GM12878 (cell line): ENCODE results near the gene NAV2. TPM values are rescaled to one million over a fixed set of nuclear protein-coding genes. Genes with fewer than 3 reads are reported as not detected.

Experiments
- ATAC-seq: fragments of 200-7000 bp; cut with Tn5 transposase; 3 replicates; pipeline ENCODE4 v1.9.1; 2020; ENCODE audit warnings: mild to moderate bottlenecking, moderate library complexity
- BruUV-seq: library from RNA; stranded (reverse); fragments of 400-500 nt; replicated peaks from 2 replicates; lab custom pipeline; 2021; lab: Mats Ljungman, UMichigan
- CTCF ChIA-PET: fragments of 300-600 bp; sonication (Branson Sonifier 250); formaldehyde crosslinking; extraction: SDS; loops from one replicate; lab custom pipeline; 2021; ENCODE audit warnings: inconsistent platforms; lab: Yijun Ruan, JAX
- POLR2A ChIA-PET: fragments of 350-600 bp; formaldehyde crosslinking; extraction: SDS; loops from one replicate; lab custom pipeline; 2021; ENCODE audit warnings: inconsistent platforms; lab: Charles Lee
- RAD21 ChIA-PET: fragments of 300-600 bp; sonication (Branson Sonifier 250); formaldehyde crosslinking; loops from one replicate; lab custom pipeline; 2023; ENCODE audit warnings: antibody characterized with exemption; ENCODE audit not compliant: unreplicated experiment; lab: Charles Lee
- SMC1A ChIA-PET: fragments of 300-600 bp; sonication (Branson Sonifier 250); formaldehyde crosslinking; loops from one replicate; lab custom pipeline; 2023; ENCODE audit not compliant: unreplicated experiment, uncharacterized antibody; lab: Charles Lee
- DNase-seq: peaks from one replicate; pipeline ENCODE4 v3.0.0-alpha.2; 2011; ENCODE audit warnings: low read depth, low spot score
- FAIRE-seq: peaks from 3 replicates; lab custom pipeline; 2011; peaks lifted over from hg19 to GRCh38; lab: Jason Lieb, UNC
- H2AFZ ChIP-seq: 2 replicates; pipeline ENCODE4 v1.6.0; 2011; ENCODE audit warnings: low read depth, low read length, control low read depth; ENCODE audit not compliant: control insufficient read depth
- H3K27ac ChIP-seq: 2 replicates; pipeline ENCODE4 v1.5.1; 2011; ENCODE audit warnings: control low read depth; ENCODE audit not compliant: control insufficient read depth, insufficient read depth
- H3K27me3 ChIP-seq, 2 experiments: replicated peaks in 1 of 2; 2 replicates each; pipeline versions ENCODE4 v1.6.0 to v1.6.1; 2011; ENCODE audit warnings: low read length in 1 of 2; ENCODE audit not compliant: control insufficient read depth in 2 of 2, insufficient read depth in 2 of 2
- H3K36me3 ChIP-seq, 2 experiments: 2 replicates each; pipeline ENCODE4 v1.5.1; 2011; ENCODE audit warnings: low read length in 1 of 2; ENCODE audit not compliant: control insufficient read depth in 2 of 2, insufficient read depth in 2 of 2
- H3K4me1 ChIP-seq: 2 replicates; pipeline ENCODE4 v1.6.1; 2011; ENCODE audit warnings: mild to moderate bottlenecking, low read length, moderate library complexity, mixed read lengths; ENCODE audit not compliant: control insufficient read depth, insufficient read depth
- H3K4me2 ChIP-seq: 2 replicates; pipeline ENCODE4 v1.6.0; 2011; ENCODE audit warnings: control low read depth; ENCODE audit not compliant: control insufficient read depth, insufficient read depth
- H3K4me3 ChIP-seq: fragments of 200-600 bp; sonication (generic); 2 replicates; pipeline ENCODE4 v1.5.1; 2016
- H3K79me2 ChIP-seq: 2 replicates; pipeline ENCODE4 v1.6.0; 2011; ENCODE audit warnings: low read length; ENCODE audit not compliant: control insufficient read depth, insufficient read depth
- H3K9ac ChIP-seq: 2 replicates; pipeline ENCODE4 v1.8.0; 2011; ENCODE audit warnings: low read length, control low read depth, mixed read lengths; ENCODE audit not compliant: control insufficient read depth, insufficient read depth
- H3K9me3 ChIP-seq: replicated peaks from 3 replicates; pipeline ENCODE4 v1.5.1; 2011; ENCODE audit warnings: mild to moderate bottlenecking, low read length; ENCODE audit not compliant: control insufficient read depth, insufficient read depth
- H4K20me1 ChIP-seq: 2 replicates; pipeline ENCODE4 v1.6.0; 2011; ENCODE audit not compliant: control insufficient read depth, insufficient read depth
- FOXM1 ChIP-seq: IDR thresholded peaks from 2 replicates; pipeline ENCODE4 v1.6.1; 2012; ENCODE audit warnings: low read depth, mild to moderate bottlenecking, inconsistent platforms, low read length, moderate library complexity
- JUNB ChIP-seq: IDR thresholded peaks from 2 replicates; pipeline ENCODE4 v1.6.1; 2016; ENCODE audit warnings: antibody characterized with exemption, mild to moderate bottlenecking
- RELB ChIP-seq: fragments of 450-650 bp; IDR thresholded peaks from 2 replicates; pipeline ENCODE4 v1.6.1; 2017; ENCODE audit warnings: low read depth, mild to moderate bottlenecking, moderate library complexity
- SMAD1 ChIP-seq: fragments of 450-650 bp; IDR thresholded peaks from 2 replicates; pipeline ENCODE4 v1.6.1; 2018; ENCODE audit warnings: mild to moderate bottlenecking, low read depth; ENCODE audit not compliant: partially characterized antibody
- ZBTB11 ChIP-seq: fragments of 450-650 bp; formaldehyde crosslinking; IDR thresholded peaks from 2 replicates; pipeline ENCODE4 v1.5.0; 2022; ENCODE audit warnings: mild to moderate bottlenecking, missing genetic modification characterization
- WGBS: methylation state at CpG from one replicate; pipeline ENCODE4 v1.1.6; 2016; ENCODE audit warnings: low lambda C conversion rate; ENCODE audit not compliant: insufficient replicate concordance, insufficient coverage; ENCODE audit errors: missing lambda C conversion rate; 5-methylcytosine and 5-hydroxymethylcytosine counted together
- in situ Hi-C: fragments of 300-500 bp; cut with MboI; formaldehyde crosslinking; loops from 9 replicates; pipeline ENCODE4 v1.14.3; 2018; ENCODE audit warnings: mixed read lengths
- intact Hi-C: fragments of 100-400 bp; cut with micrococcal nuclease; formaldehyde crosslinking; loops from one replicate; pipeline ENCODE4 v1.14.2; 2022; ENCODE audit not compliant: unreplicated experiment
- polyA plus RNA-seq, 11 experiments: library from polyadenylated mRNA; depleted of rRNA in 4 of 11; unstranded in 6 of 11; stranded (reverse) in 5 of 11; fragments of >200 nt; fragmentation: Nextera tagmentation in 4 of 11; fragmentation: Illumina TruSeq in 1 of 11; extraction: Ambion mirVana in 4 of 11; extraction: Trizol in 1 of 11; gene quantifications; 1 replicate in 1 of 11; 2 replicates in 10 of 11; pipeline versions ENCODE4 v1.2.1 to v1.2.3, GENCODE V29; 2011 to 2016; ENCODE audit warnings: inconsistent platforms in 2 of 11, missing spikeins in 2 of 11, low read depth in 1 of 11
- total RNA-seq, 4 experiments: library from RNA; depleted of rRNA in 3 of 4; stranded (reverse); fragments of >200 nt in 3 of 4; fragmentation: Illumina TruSeq in 1 of 4; extraction: Trizol in 1 of 4; gene quantifications; 2 replicates each; pipeline versions ENCODE4 v1.2.1 to v1.2.3, GENCODE V29; 2013 to 2021

Gene NAV2
- total and polyA plus RNA-seq, 10 of the 15 experiments (the other 5 are each of a cell fraction or from before 2014, with no cell fraction given): 0.35 to 6.1 (median 1.1) TPM

- H3K27me3 ChIP-seq: no peaks in the 10 kb centered on the region; a peak in 1 of 4 replicates
- no peaks in the 10 kb centered on the region for H4K20me1 ChIP-seq
- DNase-seq: no peak
- no peak overlapping the region for H3K4me2 ChIP-seq
- in situ Hi-C loops (no loop called here), intact Hi-C loops (no loop called here)
- ChIA-PET SMC1A (no interaction called here), RAD21 (no interaction called here), CTCF (interaction anchor here (0.7 kb wide), 1 partner anchor 1856 kb away, joined by 3 read pairs; no protein-coding TSS in a partner anchor), POLR2A (no interaction called here)
- no peaks in the 10 kb centered on the region for H3K4me1 ChIP-seq
- no peak overlapping the region for H3K4me3 ChIP-seq
- no peak overlapping the region for H3K9ac ChIP-seq
- no peak for FAIRE-seq
- no peak overlapping the region for H3K27ac ChIP-seq
- 45% methylated on average over 12 of the region's 12 CpGs for WGBS
- H2AFZ ChIP-seq: no peak overlapping the region
- no peaks in the 10 kb centered on the region for H3K36me3 ChIP-seq
- no peaks in the 10 kb centered on the region for H3K9me3 ChIP-seq
- H3K79me2 ChIP-seq: no peaks in the 10 kb centered on the region
- TF ChIP-seq RELB (no peak), FOXM1 (no peak), JUNB (no peak), ZBTB11 (CRISPR knock-in tag) (no peak), SMAD1 (no peak)
- TF ChIP-seq, all 136 proteins: peak for 0
- no TSS peak for BruUV-seq
- ATAC-seq: no peak
Measured at GRCh38 chr11:20002312-20003216, 289.9 kb downstream of the NAV2 start.
